Liver (tissue), 9 donors: ENCODE results near the gene BNIPL. TPM values are rescaled to one million over a fixed set of nuclear protein-coding genes. Genes with fewer than 3 reads are reported as not detected.

Experiments used
- DNase-seq: peaks from one replicate; pipeline ENCODE4 v3.0.0-alpha.2; 2017; ENCODE audit warnings: low spot score
- H3K27ac ChIP-seq, 2 donors: one replicate each; pipeline ENCODE4 v1.7.0; 2013; ENCODE audit warnings: inconsistent platforms in 2 of 2, low read length in 2 of 2, control low read depth in 1 of 2, low read depth in 1 of 2, mild to moderate bottlenecking in 1 of 2
- H3K27me3 ChIP-seq, 4 donors: one replicate each; pipeline versions ENCODE4 v1.6.1 to v1.7.0; 2013; ENCODE audit warnings: low read length in 3 of 4, inconsistent platforms in 1 of 4, mild to moderate bottlenecking in 1 of 4, moderate library complexity in 1 of 4; ENCODE audit not compliant: control insufficient read depth in 4 of 4, insufficient read depth in 4 of 4
- H3K36me3 ChIP-seq, 4 donors: one replicate each; pipeline versions ENCODE4 v1.6.1 to v1.7.0; 2013; ENCODE audit warnings: low read length in 3 of 4, mild to moderate bottlenecking in 3 of 4, low read depth in 1 of 4, moderate library complexity in 1 of 4; ENCODE audit not compliant: control insufficient read depth in 4 of 4, insufficient read depth in 3 of 4
- H3K4me1 ChIP-seq, 4 donors: one replicate each; pipeline versions ENCODE4 v1.6.1 to v1.7.0; 2013; ENCODE audit warnings: low read length in 3 of 4, mild to moderate bottlenecking in 3 of 4, moderate library complexity in 1 of 4; ENCODE audit not compliant: control insufficient read depth in 4 of 4, insufficient read depth in 4 of 4
- H3K4me3 ChIP-seq, 3 donors: one replicate each; pipeline versions ENCODE4 v1.6.1 to v1.7.0; 2013; ENCODE audit warnings: low read length in 3 of 3, control low read depth in 1 of 3, low read depth in 1 of 3, mild to moderate bottlenecking in 1 of 3
- H3K9ac ChIP-seq, 2 donors: one replicate each; pipeline ENCODE4 v1.7.0; 2013; ENCODE audit warnings: low read length in 2 of 2, mild to moderate bottlenecking in 2 of 2, moderate library complexity in 2 of 2, control low read depth in 1 of 2, low read depth in 1 of 2
- H3K9me3 ChIP-seq, 4 donors: one replicate each; pipeline versions ENCODE4 v1.6.1 to v1.7.0; 2013; ENCODE audit warnings: low read length in 3 of 4; ENCODE audit not compliant: control insufficient read depth in 4 of 4
- ATF3 ChIP-seq: IDR thresholded peaks from 2 replicates; pipeline ENCODE4 v1.6.1; 2016; ENCODE audit warnings: antibody characterized with exemption
- FOXA1 ChIP-seq: IDR thresholded peaks from 2 replicates; pipeline ENCODE4 v1.6.1; 2016; ENCODE audit warnings: antibody characterized with exemption
- FOXA2 ChIP-seq: IDR thresholded peaks from 2 replicates; pipeline ENCODE4 v1.6.1; 2016; ENCODE audit warnings: antibody characterized with exemption
- HNF4A ChIP-seq, 2 donors: conservative IDR thresholded peaks; 2 replicates each; pipeline ENCODE4 v1.6.1; 2016; ENCODE audit warnings: antibody characterized with exemption in 2 of 2, mild to moderate bottlenecking in 2 of 2
- HNF4G ChIP-seq: IDR thresholded peaks from 2 replicates; pipeline ENCODE4 v1.6.1; 2016; ENCODE audit warnings: antibody characterized with exemption
- NR2F2 ChIP-seq: IDR thresholded peaks from 2 replicates; pipeline ENCODE4 v1.6.1; 2016; ENCODE audit warnings: antibody characterized with exemption
- RAD21 ChIP-seq, 2 donors: IDR thresholded peaks; 2 replicates each; pipeline ENCODE4 v1.6.1; 2016; ENCODE audit warnings: antibody characterized with exemption in 2 of 2, mild to moderate bottlenecking in 2 of 2
- REST ChIP-seq: IDR thresholded peaks from 2 replicates; pipeline ENCODE4 v1.6.1; 2016; ENCODE audit warnings: antibody characterized with exemption, mild to moderate bottlenecking
- RXRA ChIP-seq, 2 donors: IDR thresholded peaks; 2 replicates each; pipeline ENCODE4 v1.6.1; 2017 to 2018; ENCODE audit warnings: antibody characterized with exemption in 2 of 2, mild to moderate bottlenecking in 1 of 2
- SP1 ChIP-seq: IDR thresholded peaks from 2 replicates; pipeline ENCODE4 v1.6.1; 2018; ENCODE audit warnings: antibody characterized with exemption, mild to moderate bottlenecking
- YY1 ChIP-seq: IDR thresholded peaks from 2 replicates; pipeline ENCODE4 v1.6.1; 2016; ENCODE audit warnings: antibody characterized with exemption, mild to moderate bottlenecking
- ZBTB33 ChIP-seq: IDR thresholded peaks from 2 replicates; pipeline ENCODE4 v1.6.1; 2016; ENCODE audit warnings: antibody characterized with exemption
- WGBS: extraction: QIAGEN DNeasy Blood & Tissue Kit; methylation state at CpG from one replicate; pipeline ENCODE4 v1.1.7; 2013; 5-methylcytosine and 5-hydroxymethylcytosine counted together
- polyA plus RNA-seq, 2 donors: library from polyadenylated mRNA; stranded (reverse) in 1 of 2; unstranded in 1 of 2; fragments of 200-250 nt in 1 of 2; fragments of >200 nt in 1 of 2; fragmentation: Nextera tagmentation in 1 of 2; extraction: Ambion mirVana in 1 of 2; gene quantifications; one replicate each; pipeline versions ENCODE4 v1.2.1 to v1.2.3, GENCODE V29; 2013 to 2015
- total RNA-seq, 2 donors: library from RNA; depleted of rRNA; stranded (reverse); fragments of >200 nt; gene quantifications; one replicate each; pipeline ENCODE4 v1.2.3, GENCODE V29; 2014
- donor health status: healthy.
- donor health status: healthy.
- donor health status: healthy.
- donor health status: healthy.
- donor health status: healthy.

BNIPL gene
- total and polyA plus RNA-seq, 4 donors: 0.09 to 0.84 (median 0.14) TPM

GRCh38 chr1:150999926-151000325, 36.5 kb upstream of the BNIPL start:
- H3K9ac ChIP-seq: no peak overlapping the region
- H3K9me3 ChIP-seq: no peaks in the 10 kb centered on the region
- no peak for TF ChIP-seq SP1
- no peak for TF ChIP-seq NR2F2
- no peak for TF ChIP-seq RAD21 (IDR thresholded peaks at IDR 0.05)
- no peaks in the 10 kb centered on the region for H3K27me3 ChIP-seq
- peaks cover 6 to 52% (median 39%) of the 10 kb centered on the region in 4 donors for H3K36me3 ChIP-seq
- H3K27ac ChIP-seq: no peak overlapping the region
- H3K4me1 ChIP-seq: peaks cover 6 to 27% (median 19%) of the 10 kb centered on the region in 4 donors
- no peak for DNase-seq
- WGBS: 94% methylated on average over 2 of the region's 2 CpGs
- H3K4me3 ChIP-seq: no peak overlapping the region

- peaks cover 7 to 29% (median 22%) of the 10 kb centered on the region in 4 donors for H3K4me1 ChIP-seq
- no peak for DNase-seq
These were observed 36.0 kb upstream of the BNIPL start for GRCh38 chr1:151000408-151000807.

More at GRCh38 chr1:151000408-151000807, 36.0 kb upstream of the BNIPL start:
- no peak overlapping the region for H3K4me3 ChIP-seq
- H3K36me3 ChIP-seq: peaks cover 6 to 49% (median 39%) of the 10 kb centered on the region in 4 donors
- H3K27me3 ChIP-seq: no peaks in the 10 kb centered on the region
- no peak overlapping the region for H3K9ac ChIP-seq
- 86% methylated on average over 3 of the region's 3 CpGs for WGBS
- no peak for TF ChIP-seq RAD21 (IDR thresholded peaks at IDR 0.05)
- no peak for TF ChIP-seq ATF3
- no peak for TF ChIP-seq HNF4A (conservative IDR thresholded peaks at IDR 0.05)
- no peak for TF ChIP-seq NR2F2
- TF ChIP-seq HNF4G: no peak
- no peak for TF ChIP-seq FOXA1
- TF ChIP-seq REST: no peak
- TF ChIP-seq RXRA (IDR thresholded peaks at IDR 0.05): no peak
- no peak for TF ChIP-seq SP1
- TF ChIP-seq ZBTB33: no peak
- TF ChIP-seq YY1: no peak
- TF ChIP-seq FOXA2: no peak
- no peak overlapping the region for H3K27ac ChIP-seq
- H3K9me3 ChIP-seq: no peaks in the 10 kb centered on the region
